Central memory CD4-positive, alpha-beta T cell (primary cell): ENCODE data around the gene PDHX.
"Not testable (repeated sequence)": the region's sequence is repeated elsewhere in the genome, so short reads cannot be mapped to it uniquely, and the experiment has no call there.

Source experiments
- DNase-seq: peaks from one replicate; pipeline ENCODE4 v3.0.0; 2022
- total RNA-seq, 3 experiments: gene quantifications; one replicate each; lab custom pipeline; 2026; lab: John Stamatoyannopoulos, UW

The PDHX gene
- total RNA-seq = 28.7 to 36.4 (median 28.8) reads per million in 3 experiments

DNA sequence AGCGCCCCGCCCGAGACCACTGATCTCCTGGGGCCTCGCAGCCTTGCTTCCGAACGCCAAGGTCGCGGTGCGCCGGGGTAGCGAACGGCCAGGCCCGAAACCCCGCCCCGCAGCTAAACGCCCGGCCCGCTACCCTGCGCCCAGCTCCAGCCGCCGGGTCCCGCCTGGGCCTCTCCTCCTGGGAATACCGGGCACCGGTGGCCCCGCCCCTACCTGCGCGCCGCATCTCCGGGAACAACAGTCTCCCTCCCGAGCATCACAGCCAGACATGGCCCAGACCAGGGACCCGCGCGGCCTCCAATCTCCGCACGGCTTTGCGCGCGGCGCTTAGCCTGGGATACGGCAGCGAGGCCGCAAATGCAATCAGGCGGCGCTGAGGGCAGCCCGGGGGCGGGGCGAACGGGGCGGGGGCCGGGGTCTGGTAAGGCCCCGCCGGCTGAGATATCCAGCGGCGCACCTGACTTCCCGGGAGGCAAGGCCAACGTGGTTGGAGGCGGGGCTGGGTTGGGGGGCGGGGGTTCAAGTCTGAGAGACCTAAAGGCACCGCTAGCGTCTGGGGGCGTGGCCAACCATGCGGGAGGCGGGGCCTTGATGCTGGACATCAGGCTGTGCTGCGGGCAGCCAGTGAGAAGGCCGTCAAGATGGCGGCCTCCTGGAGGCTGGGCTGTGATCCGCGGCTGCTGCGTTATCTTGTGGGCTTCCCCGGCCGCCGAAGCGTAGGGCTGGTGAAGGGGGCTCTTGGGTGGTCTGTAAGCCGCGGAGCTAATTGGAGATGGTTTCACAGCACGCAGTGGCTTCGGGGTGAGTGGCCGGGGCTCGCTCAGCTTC lies at the start of gene PDHX, which contains the start of gene APIP:
Gene PDHX, plus strand, starts transcription at position 604 of the 828 bp plus-strand sequence. Its CDS starts 38 bp downstream, at position 642.
Gene APIP, minus strand, starts transcription at position 365 of the 828 bp plus-strand sequence. Its CDS starts 95 bp downstream, at position 270.
- peak; percentile 85 for DNase-seq

DNA sequence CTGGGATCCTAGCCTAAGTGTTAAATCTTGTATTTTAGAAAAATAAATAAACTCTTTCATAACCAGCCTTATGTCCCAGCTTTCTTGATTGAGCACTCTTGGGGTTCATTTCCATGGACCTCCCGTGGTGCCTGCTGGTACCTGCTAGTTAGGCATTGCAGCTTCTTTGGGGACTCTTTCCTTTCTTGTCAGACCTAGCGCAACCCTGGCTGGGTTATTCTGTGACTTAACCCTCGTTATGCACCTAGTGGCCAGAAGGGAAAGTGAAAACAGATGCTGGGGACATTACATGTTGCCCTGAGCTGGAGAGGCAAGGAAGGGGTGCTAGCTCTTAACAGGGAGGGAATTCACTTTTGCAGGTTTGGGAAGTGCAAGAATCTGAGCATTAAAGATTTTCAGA lies 47.0 kb upstream of the PDHX start:
- no peak for DNase-seq

- no peak for DNase-seq
These were observed 45.7 kb upstream of the PDHX start for GRCh38 chr11:34870548-34871196.

GRCh38 chr11:34874202-34874601 lies 42.2 kb upstream of the PDHX start:
- DNase-seq = no peak

DNA sequence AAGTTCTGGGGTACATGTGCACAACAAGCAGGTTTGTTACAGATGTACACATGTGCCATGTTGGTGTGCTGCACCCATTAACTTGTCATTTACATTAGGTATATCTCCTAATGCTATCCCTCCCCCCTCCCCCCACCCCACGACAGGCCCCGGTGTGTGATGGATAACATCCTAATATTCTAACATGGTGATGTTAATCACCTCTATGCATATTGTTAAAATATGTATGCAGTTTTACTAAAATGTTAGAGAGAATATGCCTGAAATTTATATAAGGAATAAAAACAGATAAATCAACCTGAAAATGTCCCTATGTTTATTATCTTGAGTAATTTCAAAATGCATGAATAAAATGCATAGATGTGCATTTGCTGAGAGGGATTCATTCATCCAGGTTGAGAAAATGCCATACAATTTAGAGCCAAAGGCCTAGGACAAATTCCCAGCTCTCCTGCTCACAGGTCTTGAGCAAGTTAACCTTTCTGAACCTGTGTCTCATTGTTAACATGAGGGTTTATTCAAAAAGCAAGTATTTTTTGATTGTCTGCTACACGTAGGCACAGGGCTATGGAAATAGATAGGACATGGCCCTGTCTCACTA lies 38.9 kb upstream of the PDHX start:
- no peak for DNase-seq

- DNase-seq = no peak
These were observed 34.5 kb upstream of the PDHX start for GRCh38 chr11:34881900-34882299.

GRCh38 chr11:34886609-34887008 lies 29.8 kb upstream of the PDHX start:
- DNase-seq = no peak

DNA sequence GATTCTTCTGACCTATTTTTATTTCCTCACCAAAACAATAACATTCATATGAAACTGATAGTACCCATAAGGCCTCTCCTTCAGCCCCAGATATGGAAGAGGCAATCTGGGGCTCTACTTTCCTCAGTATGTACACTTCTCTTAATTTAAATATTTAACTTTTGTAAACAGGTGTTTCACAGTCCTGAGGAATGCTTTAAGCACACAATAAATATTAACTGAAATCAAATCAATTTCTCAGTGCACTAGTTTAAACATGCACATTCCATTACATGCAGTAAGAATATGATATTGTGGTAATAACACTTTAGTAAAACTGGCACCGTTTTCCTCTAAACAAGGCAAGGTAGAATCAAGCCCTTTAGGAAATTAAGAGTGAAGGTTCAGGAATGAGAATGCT lies 29.2 kb upstream of the PDHX start:
- no peak for DNase-seq

DNA sequence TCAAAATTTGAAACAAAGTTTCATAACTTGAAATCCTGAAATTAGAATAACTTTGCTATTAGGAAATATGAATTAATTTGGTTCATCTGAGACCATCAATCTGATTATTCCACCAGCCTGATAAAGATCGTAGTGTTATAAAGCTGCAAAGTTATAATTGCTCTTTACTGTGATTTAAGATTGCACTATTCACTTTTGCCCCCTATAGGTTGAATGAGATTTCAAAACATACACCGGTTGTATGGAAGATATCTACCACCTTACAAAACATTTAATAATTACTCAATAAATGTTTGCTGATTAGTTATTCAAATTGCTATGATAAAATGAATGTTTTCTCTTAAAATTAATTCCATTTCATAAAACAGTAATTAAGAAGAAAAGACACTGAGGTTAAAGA lies 26.3 kb upstream of the PDHX start:
- DNase-seq = no peak

GRCh38 chr11:34890812-34891211 lies 25.6 kb upstream of the PDHX start:
- no peak for DNase-seq

- DNase-seq = no peak
These were observed 24.8 kb upstream of the PDHX start for GRCh38 chr11:34891611-34892010.

GRCh38 chr11:34893416-34893815 lies 23.0 kb upstream of the PDHX start:
- DNase-seq = no peak

DNA sequence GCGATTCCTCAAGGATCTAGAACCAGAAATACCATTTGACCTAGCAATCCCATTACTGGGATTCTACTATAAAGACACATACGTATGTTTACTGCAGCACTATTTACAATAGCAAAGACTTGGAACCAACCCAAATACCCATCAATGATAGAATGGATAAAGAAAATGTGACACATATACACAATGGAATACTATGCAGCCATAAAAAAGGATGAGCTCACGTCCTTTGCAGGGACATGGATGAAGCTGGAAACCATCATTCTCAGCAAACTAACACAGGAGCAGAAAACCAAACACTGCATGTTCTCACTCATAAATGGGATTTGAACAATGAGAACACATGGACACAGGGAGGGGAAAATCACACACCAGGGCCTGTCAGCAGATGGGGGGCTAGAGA lies 20.2 kb upstream of the PDHX start:
- not testable (repeated sequence) for DNase-seq

DNA sequence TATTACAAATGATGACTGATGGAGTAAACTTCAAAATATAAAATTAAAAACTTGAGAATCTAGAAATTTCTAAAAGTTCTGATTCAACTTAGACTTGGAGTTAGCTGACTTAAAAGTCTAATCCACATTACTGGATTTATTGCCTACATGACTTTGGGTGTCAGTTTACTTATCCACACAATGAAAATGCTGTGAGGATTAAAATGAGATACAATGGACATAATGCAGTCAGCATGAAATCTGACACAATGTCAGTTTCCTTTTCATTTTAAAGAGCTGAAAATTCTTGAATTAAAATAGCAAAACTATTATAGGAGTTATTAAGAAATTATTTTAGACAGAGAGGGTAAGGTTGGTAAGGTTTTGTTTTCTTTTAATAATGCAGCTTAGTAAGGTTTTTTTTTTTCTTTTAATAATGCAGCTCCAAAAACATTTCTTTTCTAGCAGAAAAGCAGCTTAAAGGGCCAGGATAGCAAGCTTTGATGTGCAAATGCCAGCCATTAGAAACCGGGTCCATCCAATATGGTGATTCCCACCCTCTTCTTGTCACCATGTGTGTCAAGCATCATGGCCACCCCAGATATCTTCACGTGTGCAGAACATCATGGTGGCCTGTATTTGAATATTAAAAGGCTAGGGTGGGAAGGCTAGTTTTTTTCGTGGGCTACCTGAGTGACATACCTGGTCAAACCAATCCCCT lies 19.1 kb upstream of the PDHX start:
- DNase-seq = no peak

DNA sequence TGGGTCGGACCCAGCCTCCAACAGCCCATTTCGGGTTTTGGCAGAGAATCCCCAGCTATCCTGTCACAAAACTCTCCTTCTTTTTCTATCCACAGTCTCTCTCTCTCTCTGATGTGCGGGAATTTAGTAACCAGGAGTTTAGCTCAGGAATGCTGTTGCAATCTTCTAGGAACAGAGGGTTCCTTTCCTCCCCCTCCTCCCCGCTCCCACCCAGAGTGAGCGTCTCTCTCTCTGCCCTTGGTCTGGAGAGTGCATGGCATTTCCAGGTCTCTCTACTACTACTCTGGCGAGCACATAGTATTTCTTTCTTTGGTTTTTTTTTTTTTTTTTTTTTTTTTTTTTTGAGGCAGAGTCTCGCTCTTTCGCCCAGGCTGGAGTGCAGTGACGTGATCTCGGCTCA lies 17.9 kb upstream of the PDHX start:
- DNase-seq = no peak

- DNase-seq = no peak
These were observed 16.8 kb upstream of the PDHX start for GRCh38 chr11:34899633-34900016.

DNA sequence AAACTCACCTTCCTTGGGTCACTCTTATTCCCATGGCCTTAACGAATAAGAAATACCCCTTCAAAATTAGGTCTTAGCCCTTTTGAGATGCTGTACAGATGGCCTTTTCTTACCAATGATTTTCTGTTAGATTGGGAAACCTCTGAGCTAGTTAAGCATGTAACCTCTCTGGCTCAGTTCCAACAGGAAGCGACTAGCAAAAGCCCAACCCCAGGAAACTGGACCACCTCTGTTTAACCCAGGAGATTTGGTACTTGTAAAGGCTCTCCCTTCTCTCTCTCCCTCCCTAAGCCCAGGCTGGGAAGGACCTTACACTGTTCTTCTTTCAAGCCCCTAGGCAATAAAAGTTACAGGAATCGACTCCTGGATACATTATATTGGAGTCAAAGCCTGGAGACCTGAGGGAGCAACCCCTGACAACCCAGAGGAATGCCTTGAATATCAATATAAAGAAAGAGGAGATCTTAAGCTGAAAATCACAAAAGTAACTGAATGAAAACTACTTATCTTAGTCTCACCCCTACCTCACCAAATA lies 11.9 kb upstream of the PDHX start:
- DNase-seq = no peak

GRCh38 chr11:34905666-34906065 lies 10.8 kb upstream of the PDHX start:
- DNase-seq = no peak

GRCh38 chr11:34907934-34908593 lies 8.4 kb upstream of the PDHX start:
- DNase-seq = no peak

DNA sequence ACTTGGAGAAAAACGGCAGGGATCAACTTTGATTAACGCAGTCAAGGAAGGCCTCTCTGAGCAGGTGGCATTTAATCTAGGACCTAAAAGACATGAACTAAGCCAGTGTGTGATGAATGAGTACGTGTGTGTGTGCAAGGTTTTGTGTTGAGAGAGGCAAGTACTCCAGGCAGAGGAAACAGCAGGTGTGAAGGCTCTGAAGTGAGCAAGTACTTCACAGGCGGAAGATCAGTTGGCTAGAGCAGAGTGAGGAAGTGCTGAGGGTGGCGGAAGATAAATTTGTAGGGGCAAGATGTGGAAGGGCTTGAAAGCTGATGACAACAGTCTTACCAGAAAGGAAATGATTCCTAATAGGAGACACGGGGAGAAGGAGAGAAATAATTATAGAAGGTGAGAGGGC lies 7.0 kb upstream of the PDHX start:
- no peak for DNase-seq

DNA sequence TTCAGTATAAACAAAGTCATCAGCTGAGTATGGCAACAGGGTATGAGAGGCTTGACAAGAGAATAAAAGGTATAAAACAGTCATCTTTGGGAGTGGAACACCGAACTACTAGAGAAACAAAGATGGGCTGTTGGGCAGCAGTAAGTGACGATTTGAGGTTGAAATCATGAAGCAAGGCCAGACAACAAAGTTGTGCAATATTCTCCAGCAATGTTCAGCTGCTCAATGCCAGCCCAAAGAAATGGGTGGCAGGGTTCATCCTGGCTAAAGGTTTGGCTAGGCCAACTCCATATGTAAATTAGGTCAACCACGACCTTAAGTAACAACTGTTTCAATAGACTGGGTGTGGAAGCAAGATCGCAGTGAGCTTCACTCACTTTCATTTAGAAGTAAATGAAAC lies 6.5 kb upstream of the PDHX start:
- no peak for DNase-seq

DNA sequence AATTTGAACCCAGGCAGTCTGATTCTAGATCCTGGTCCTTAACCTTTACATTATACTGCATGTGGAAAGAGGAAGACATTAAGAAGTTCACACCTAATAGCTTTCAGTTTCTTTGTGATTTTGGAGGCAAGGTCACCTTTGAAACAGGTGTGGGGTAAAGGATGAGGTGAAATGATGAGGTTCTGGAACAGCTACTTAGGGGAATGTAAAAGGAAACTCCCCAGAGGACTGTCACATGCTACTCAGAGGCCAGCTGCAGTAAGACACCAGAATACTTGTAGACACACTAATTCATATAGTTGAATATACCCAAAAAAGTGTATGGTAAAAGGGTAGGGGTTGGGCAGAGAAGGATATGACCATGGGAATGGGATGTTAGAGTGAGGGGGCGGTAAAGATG lies 5.6 kb upstream of the PDHX start:
- no peak for DNase-seq
